ENCODE measurements around the gene OPALIN.

Gene OPALIN

GRCh38 chr10:96298362-96298761 lies 60.4 kb downstream of the OPALIN start:
- DNase-seq (ENCODE audit: low read depth), result no peak

GRCh38 chr10:96297486-96297885 lies 61.3 kb downstream of the OPALIN start:
- DNase-seq (ENCODE audit: low read depth), result no peak

- DNase-seq (ENCODE audit: low read depth), result no peak
Observed at GRCh38 chr10:96295475-96295874, 63.3 kb downstream of the OPALIN start.

Measured in activated T-helper 9 cell treated with anti-CD3 and anti-CD28 coated beads, Interleukin-2, amount 50 U/mL, for 16 hours (primary cell).